NOMO-1 (cell line): Measurements from ENCODE around the gene PPP1R3F.

Source experiments
- DNase-seq, 2 experiments: peaks; one replicate each; lab custom pipeline; 2025; ENCODE audit not compliant: unreplicated experiment in 2 of 2; lab: John Stamatoyannopoulos, UW

PPP1R3F gene

GRCh38 chrX:49269767-49270248, at the start of gene PPP1R3F:
PPP1R3F (plus strand) TSS chrX:49269793; CDS start chrX:49269870, 77 bp downstream.
- DNase-seq: no peak

GRCh38 chrX:49220100-49220499, 49.5 kb upstream of the PPP1R3F start:
- no peak for DNase-seq

- no peak for DNase-seq
These were observed 47.7 kb upstream of the PPP1R3F start for GRCh38 chrX:49221868-49222267.

- DNase-seq: no peak
These were observed 43.7 kb upstream of the PPP1R3F start for GRCh38 chrX:49225858-49226257.

- DNase-seq: no peak
These were observed 42.6 kb upstream of the PPP1R3F start for GRCh38 chrX:49226946-49227345.

- no peak for DNase-seq
These were observed 41.9 kb upstream of the PPP1R3F start for GRCh38 chrX:49227726-49228125.

- DNase-seq: no peak
These were observed 41.4 kb upstream of the PPP1R3F start for GRCh38 chrX:49228185-49228584.

- DNase-seq: peak; percentile 23 to 31
These were observed 38.9 kb upstream of the PPP1R3F start for GRCh38 chrX:49230500-49231232.

- no peak for DNase-seq
These were observed 38.1 kb upstream of the PPP1R3F start for GRCh38 chrX:49231333-49232000.

GRCh38 chrX:49232525-49232924, 37.1 kb upstream of the PPP1R3F start:
- no peak for DNase-seq

- DNase-seq: no peak
These were observed 36.4 kb upstream of the PPP1R3F start, which contains the start of gene CACNA1F for GRCh38 chrX:49233176-49233575. CACNA1F (minus strand) TSS chrX:49233340; CDS start chrX:49233309, 31 bp downstream.

GRCh38 chrX:49233887-49234555, 35.6 kb upstream of the PPP1R3F start:
- no peak for DNase-seq

- peak; percentile 73 to 77 for DNase-seq
These were observed 32.5 kb upstream of the PPP1R3F start for GRCh38 chrX:49237060-49237459.

GRCh38 chrX:49238735-49239134, 30.9 kb upstream of the PPP1R3F start:
- DNase-seq: no peak

- no peak for DNase-seq
These were observed 27.0 kb upstream of the PPP1R3F start for GRCh38 chrX:49242545-49243066.

GRCh38 chrX:49243166-49243565, 26.4 kb upstream of the PPP1R3F start:
- no peak for DNase-seq

- DNase-seq: no peak
These were observed 25.4 kb upstream of the PPP1R3F start for GRCh38 chrX:49244207-49244606.

- no peak for DNase-seq
These were observed 23.1 kb upstream of the PPP1R3F start for GRCh38 chrX:49246541-49246940.

- DNase-seq: no peak
These were observed 22.2 kb upstream of the PPP1R3F start for GRCh38 chrX:49247346-49247745.

- no peak for DNase-seq
These were observed 21.4 kb upstream of the PPP1R3F start for GRCh38 chrX:49247916-49248811.
